RWPE2 (cell line): ENCODE measurements around the gene CCDC137.

Source experiments
- ATAC-seq: fragments of 200-7000 bp; cut with Tn5 transposase; 3 replicates; pipeline ENCODE4 v1.9.1; 2021; ENCODE audit warnings: low read depth
- DNase-seq: peaks from one replicate; pipeline ENCODE4 v3.0.0-alpha.2; 2020; ENCODE audit warnings: low spot score
- H3K27ac ChIP-seq: fragments of 450-650 bp; 2 replicates; pipeline ENCODE4 v1.5.1; 2017; ENCODE audit warnings: mild to moderate bottlenecking; ENCODE audit not compliant: poor library complexity, severe bottlenecking
- H3K27me3 ChIP-seq: fragments of 250-450 bp; sonication (Bioruptor Pico); 2 replicates; pipeline ENCODE4 v1.5.1; 2021; ENCODE audit warnings: mild to moderate bottlenecking, moderate library complexity; ENCODE audit not compliant: insufficient read depth, poor library complexity, severe bottlenecking
- H3K36me3 ChIP-seq: fragments of 250-450 bp; sonication (Bioruptor Pico); 2 replicates; pipeline ENCODE4 v1.5.1; 2020; ENCODE audit warnings: low read depth, mild to moderate bottlenecking, moderate library complexity
- H3K4me1 ChIP-seq: fragments of 250-450 bp; sonication (Bioruptor Pico); 2 replicates; pipeline ENCODE4 v1.5.1; 2021; ENCODE audit warnings: mild to moderate bottlenecking, moderate library complexity; ENCODE audit not compliant: insufficient read depth, poor library complexity, severe bottlenecking
- H3K4me3 ChIP-seq: fragments of 250-450 bp; sonication (Bioruptor Pico); 2 replicates; pipeline ENCODE4 v1.5.1; 2021; ENCODE audit warnings: mild to moderate bottlenecking, moderate library complexity; ENCODE audit not compliant: severe bottlenecking
- H3K9me3 ChIP-seq: fragments of 250-450 bp; sonication (Bioruptor Pico); 2 replicates; pipeline ENCODE4 v1.5.1; 2021; ENCODE audit warnings: mild to moderate bottlenecking, moderate library complexity; ENCODE audit not compliant: severe bottlenecking
- TF ChIP-seq, protein P1 (sequence below): fragments of 450-650 bp; IDR thresholded peaks from one replicate; pipeline ENCODE4 v1.5.1; 2017; ENCODE audit warnings: mild to moderate bottlenecking, moderate library complexity; ENCODE audit not compliant: poor library complexity, severe bottlenecking

Gene CCDC137

DNA sequence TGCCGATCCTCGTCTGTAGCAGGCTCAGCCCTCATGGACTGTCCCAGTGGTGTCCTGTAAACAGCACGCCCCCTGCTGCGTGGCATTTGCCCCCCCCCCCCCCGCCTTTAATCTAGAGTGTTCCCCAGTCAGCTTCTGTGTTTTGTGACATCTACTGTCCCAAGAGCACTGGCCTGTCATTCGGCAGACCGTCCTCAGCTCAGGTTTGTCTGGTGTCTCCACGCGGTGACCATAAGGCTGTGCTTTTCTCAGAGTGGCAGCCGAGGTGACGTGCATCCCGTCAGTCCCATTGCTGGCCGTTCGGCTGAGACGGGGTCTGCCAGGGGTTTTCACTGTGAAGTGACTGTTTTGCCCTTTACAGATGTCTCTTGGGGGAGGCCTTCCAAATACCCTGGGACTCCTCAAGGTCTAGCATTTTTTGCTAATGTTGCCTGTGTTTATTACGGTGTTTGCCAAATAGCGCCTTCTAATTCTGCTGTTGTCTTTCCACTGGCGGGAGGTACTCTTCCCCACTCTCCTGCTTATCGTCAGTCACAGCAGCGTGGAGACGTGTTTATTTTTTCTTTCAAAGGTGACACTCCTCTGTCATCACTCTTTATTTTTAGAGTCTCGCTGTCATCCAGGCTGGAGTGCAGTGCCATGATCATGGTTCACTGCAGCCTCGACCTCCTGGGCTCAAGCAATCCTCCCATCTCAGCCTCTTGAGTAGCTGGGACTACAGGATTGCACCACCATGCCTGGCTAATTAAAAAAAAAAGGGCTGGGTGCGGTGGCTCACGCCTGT, 30.9 kb downstream of the CCDC137 start:
- no peaks in the 10 kb centered on the region for H3K9me3 ChIP-seq
- TF ChIP-seq, protein P1, sequence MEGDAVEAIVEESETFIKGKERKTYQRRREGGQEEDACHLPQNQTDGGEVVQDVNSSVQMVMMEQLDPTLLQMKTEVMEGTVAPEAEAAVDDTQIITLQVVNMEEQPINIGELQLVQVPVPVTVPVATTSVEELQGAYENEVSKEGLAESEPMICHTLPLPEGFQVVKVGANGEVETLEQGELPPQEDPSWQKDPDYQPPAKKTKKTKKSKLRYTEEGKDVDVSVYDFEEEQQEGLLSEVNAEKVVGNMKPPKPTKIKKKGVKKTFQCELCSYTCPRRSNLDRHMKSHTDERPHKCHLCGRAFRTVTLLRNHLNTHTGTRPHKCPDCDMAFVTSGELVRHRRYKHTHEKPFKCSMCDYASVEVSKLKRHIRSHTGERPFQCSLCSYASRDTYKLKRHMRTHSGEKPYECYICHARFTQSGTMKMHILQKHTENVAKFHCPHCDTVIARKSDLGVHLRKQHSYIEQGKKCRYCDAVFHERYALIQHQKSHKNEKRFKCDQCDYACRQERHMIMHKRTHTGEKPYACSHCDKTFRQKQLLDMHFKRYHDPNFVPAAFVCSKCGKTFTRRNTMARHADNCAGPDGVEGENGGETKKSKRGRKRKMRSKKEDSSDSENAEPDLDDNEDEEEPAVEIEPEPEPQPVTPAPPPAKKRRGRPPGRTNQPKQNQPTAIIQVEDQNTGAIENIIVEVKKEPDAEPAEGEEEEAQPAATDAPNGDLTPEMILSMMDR: no peak
- peaks cover 7% of the 10 kb centered on the region for H3K4me1 ChIP-seq
- H3K27ac ChIP-seq: no peak overlapping the region
- ATAC-seq: no peak
- H3K4me3 ChIP-seq: no peak overlapping the region
- H3K27me3 ChIP-seq: no peaks in the 10 kb centered on the region
- no peak for DNase-seq
- peaks cover 90% of the 10 kb centered on the region for H3K36me3 ChIP-seq

DNA sequence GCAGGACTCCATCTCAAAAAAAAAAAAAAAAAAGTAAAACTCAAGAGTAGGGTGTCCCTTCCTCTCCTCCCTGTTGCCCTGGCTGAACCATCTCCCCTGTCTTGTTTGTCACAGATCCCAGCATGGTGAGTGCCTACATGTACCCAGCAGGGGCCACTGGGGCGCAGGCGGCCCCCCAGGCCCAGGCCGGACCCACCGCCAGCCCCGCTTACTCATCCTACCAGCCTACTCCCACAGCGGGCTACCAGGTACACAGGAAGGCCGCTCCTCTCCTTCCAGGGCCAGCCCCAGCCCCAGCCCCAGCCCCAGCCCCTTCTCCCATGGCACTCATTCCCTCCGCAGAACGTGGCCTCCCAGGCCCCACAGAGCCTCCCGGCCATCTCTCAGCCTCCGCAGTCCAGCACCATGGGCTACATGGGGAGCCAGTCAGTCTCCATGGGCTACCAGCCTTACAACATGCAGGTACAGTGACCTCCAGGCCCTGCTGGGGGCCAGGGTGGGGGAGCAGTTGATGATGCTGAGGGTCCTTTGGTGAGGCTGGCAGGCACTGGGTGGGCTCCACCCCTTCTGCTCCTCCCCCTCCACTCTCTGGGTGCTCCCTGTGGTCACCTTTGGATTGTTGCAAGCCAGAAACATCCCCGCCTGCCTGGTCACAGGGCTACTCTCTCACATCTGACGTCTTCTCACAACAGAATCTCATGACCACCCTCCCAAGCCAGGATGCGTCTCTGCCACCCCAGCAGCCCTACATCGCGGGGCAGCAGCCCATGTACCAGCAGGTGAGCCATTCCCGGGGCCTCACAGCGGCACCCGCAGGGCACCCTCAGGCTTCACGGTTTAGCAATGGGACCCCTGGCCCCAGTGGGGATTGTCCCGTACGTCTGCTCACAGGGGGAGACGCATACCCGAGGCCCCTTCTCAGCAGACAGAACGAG, 34.1 kb downstream of the CCDC137 start:
- peak; percentile 58 for DNase-seq
- peaks cover 72% of the 10 kb centered on the region for H3K36me3 ChIP-seq
- peaks cover 7% of the 10 kb centered on the region for H3K4me1 ChIP-seq
- no peak overlapping the region for H3K4me3 ChIP-seq
- peak overlapping the region; percentile 84 for H3K27ac ChIP-seq
- TF ChIP-seq, protein P1: no peak
- no peaks in the 10 kb centered on the region for H3K27me3 ChIP-seq
- H3K9me3 ChIP-seq: no peaks in the 10 kb centered on the region
- ATAC-seq: no peak

- Histone ChIP-seq H3K27ac (peak overlapping the region; percentile 84), H3K36me3 (peaks cover 73% of the 10 kb centered on the region)
These were observed 34.9 kb downstream of the CCDC137 start for GRCh38 chr17:81701288-81702071.

GRCh38 chr17:81702934-81703746, 36.6 kb downstream of the CCDC137 start, which contains the start of gene MRPL12:
MRPL12 (plus strand) TSS chr17:81703367; CDS start chr17:81703502, 135 bp downstream.
- H3K4me1 ChIP-seq: peaks cover 7% of the 10 kb centered on the region
- DNase-seq (peak; percentile 94), ATAC-seq (peak; percentile 79)
- TF ChIP-seq, protein P1: peak; percentile 5
- H3K27ac ChIP-seq: peak within 1 kb of the TSS; percentile 84
- no peaks in the 10 kb centered on the region for H3K9me3 ChIP-seq
- no peaks in the 10 kb centered on the region for H3K27me3 ChIP-seq
- peaks cover 63% of the 10 kb centered on the region for H3K36me3 ChIP-seq
- H3K4me3 ChIP-seq: peak within 1 kb of the TSS; percentile 88

More at GRCh38 chr17:81701288-81702071, 34.9 kb downstream of the CCDC137 start:
- ATAC-seq (peak; percentile 33; the same call in 1 of the 3 replicates), DNase-seq (peak; percentile 65)
- TF ChIP-seq, protein P1: peak; percentile 5
- no peaks in the 10 kb centered on the region for H3K27me3 ChIP-seq
- H3K4me1 ChIP-seq: peaks cover 7% of the 10 kb centered on the region
- peak overlapping the region; percentile 88 for H3K4me3 ChIP-seq
- no peaks in the 10 kb centered on the region for H3K9me3 ChIP-seq
